Osteoblast (primary cell): Measurements from ENCODE around the gene MTARC2. TPM values are rescaled to one million over a fixed set of nuclear protein-coding genes. Genes with fewer than 3 reads are reported as not detected.

ENCODE experiments used
- DNase-seq: peaks from one replicate; pipeline ENCODE4 v3.0.0; 2011; ENCODE audit warnings: low spot score, mixed read lengths; ENCODE audit not compliant: insufficient read length; ENCODE audit errors: missing footprints
- H2AFZ ChIP-seq: 2 replicates; pipeline ENCODE4 v1.6.0; 2011; ENCODE audit warnings: mild to moderate bottlenecking, low read length
- H3K27ac ChIP-seq: 2 replicates; pipeline ENCODE4 v1.5.1; 2011; ENCODE audit warnings: mild to moderate bottlenecking, low read depth, low read length, moderate library complexity
- H3K27me3 ChIP-seq: 2 replicates; pipeline ENCODE4 v1.6.0; 2012; ENCODE audit warnings: mild to moderate bottlenecking, control low read depth, inconsistent platforms, low read length, moderate library complexity; ENCODE audit not compliant: insufficient read depth
- H3K36me3 ChIP-seq: 2 replicates; pipeline ENCODE4 v1.5.1; 2011; ENCODE audit warnings: mild to moderate bottlenecking, low read length, control low read depth, moderate library complexity; ENCODE audit not compliant: insufficient read depth
- H3K4me1 ChIP-seq: 2 replicates; pipeline ENCODE4 v1.5.1; 2011; ENCODE audit warnings: mild to moderate bottlenecking, low read length, control low read depth, moderate library complexity; ENCODE audit not compliant: insufficient read depth
- H3K4me2 ChIP-seq: 2 replicates; pipeline ENCODE4 v1.6.0; 2011; ENCODE audit warnings: mild to moderate bottlenecking, low read length; ENCODE audit not compliant: insufficient read depth
- H3K4me3 ChIP-seq: fragments of 200-600 bp; sonication (generic); 3 replicates; pipeline ENCODE4 v1.5.1; 2012; ENCODE audit warnings: mild to moderate bottlenecking, low read length, inconsistent platforms; ENCODE audit not compliant: insufficient read depth
- H3K79me2 ChIP-seq: 2 replicates; pipeline ENCODE4 v1.6.0; 2012; ENCODE audit warnings: mild to moderate bottlenecking, low read length, control low read depth, inconsistent platforms; ENCODE audit not compliant: insufficient read depth
- H3K9me3 ChIP-seq: 2 replicates; pipeline ENCODE4 v1.5.1; 2011; ENCODE audit warnings: low read depth, low read length, control low read depth
- H4K20me1 ChIP-seq: 2 replicates; pipeline ENCODE4 v1.6.0; 2012; ENCODE audit warnings: mild to moderate bottlenecking, low read length, control low read depth; ENCODE audit not compliant: insufficient read depth
- CTCF ChIP-seq: IDR thresholded peaks from 2 replicates; pipeline ENCODE4 v1.5.1; 2011; ENCODE audit warnings: mild to moderate bottlenecking, low read depth, low read length, moderate library complexity; ENCODE audit errors: extremely low read depth
- total RNA-seq: library from RNA; depleted of rRNA; stranded (reverse); fragments of >200 nt; gene quantifications from 2 replicates; pipeline ENCODE4 v1.2.3, GENCODE V29; 2012

The MTARC2 gene
- total RNA-seq, 1 donor = 9.4 TPM

GRCh38 chr1:220791956-220792355 is 43.8 kb downstream of the MTARC2 start:
- no peak for DNase-seq
- H3K4me1 ChIP-seq = peaks cover 5% of the 10 kb centered on the region
- no peaks in the 10 kb centered on the region for H3K27me3 ChIP-seq
- no peaks in the 10 kb centered on the region for H3K9me3 ChIP-seq
- no peak overlapping the region for H3K4me2 ChIP-seq
- no peak for TF ChIP-seq CTCF
- no peaks in the 10 kb centered on the region for H3K36me3 ChIP-seq
- H3K79me2 ChIP-seq = no peaks in the 10 kb centered on the region
- no peaks in the 10 kb centered on the region for H4K20me1 ChIP-seq
- H2AFZ ChIP-seq = no peak overlapping the region
- H3K27ac ChIP-seq = no peak overlapping the region
- H3K4me3 ChIP-seq = no peak overlapping the region

- TF ChIP-seq CTCF = no peak
- no peak for DNase-seq
- Histone ChIP-seq H3K27me3 (no peaks in the 10 kb centered on the region), H3K36me3 (no peaks in the 10 kb centered on the region), H3K79me2 (no peaks in the 10 kb centered on the region), H3K4me2 (no peak overlapping the region), H3K4me3 (no peak overlapping the region), H2AFZ (no peak overlapping the region), H3K9me3 (no peaks in the 10 kb centered on the region), H4K20me1 (no peaks in the 10 kb centered on the region), H3K4me1 (no peaks in the 10 kb centered on the region), H3K27ac (no peak overlapping the region)
Measured at GRCh38 chr1:220796530-220796929, 48.4 kb downstream of the MTARC2 start.

GRCh38 chr1:220797044-220797443 is 48.9 kb downstream of the MTARC2 start:
- no peak for DNase-seq

GRCh38 chr1:220797553-220797952 is 49.4 kb downstream of the MTARC2 start:
- no peak for DNase-seq

More at GRCh38 chr1:220797044-220797443, 48.9 kb downstream of the MTARC2 start:
- Histone ChIP-seq H3K9me3 (no peaks in the 10 kb centered on the region), H3K79me2 (no peaks in the 10 kb centered on the region), H3K4me1 (no peaks in the 10 kb centered on the region), H3K27me3 (no peaks in the 10 kb centered on the region), H3K36me3 (no peaks in the 10 kb centered on the region), H2AFZ (no peak overlapping the region), H3K4me3 (no peak overlapping the region), H3K4me2 (no peak overlapping the region), H3K27ac (no peak overlapping the region), H4K20me1 (no peaks in the 10 kb centered on the region)
- no peak for TF ChIP-seq CTCF

More at GRCh38 chr1:220797553-220797952, 49.4 kb downstream of the MTARC2 start:
- no peak overlapping the region for H3K27ac ChIP-seq
- H3K27me3 ChIP-seq = no peaks in the 10 kb centered on the region
- no peaks in the 10 kb centered on the region for H3K79me2 ChIP-seq
- no peaks in the 10 kb centered on the region for H3K4me1 ChIP-seq
- H3K4me2 ChIP-seq = no peak overlapping the region
- H2AFZ ChIP-seq = no peak overlapping the region
- no peaks in the 10 kb centered on the region for H4K20me1 ChIP-seq
- no peaks in the 10 kb centered on the region for H3K9me3 ChIP-seq
- H3K36me3 ChIP-seq = no peaks in the 10 kb centered on the region
- TF ChIP-seq CTCF = no peak
- no peak overlapping the region for H3K4me3 ChIP-seq
